ENCODE data around the gene VDAC1.
A peak's percentile ranks its signal among the peaks of the same experiment; 100 is the strongest.

VDAC1 gene

GRCh38 chr5:133932441-133933168 is 72.2 kb downstream of the VDAC1 start:
- Histone ChIP-seq H3K9me2 (replicated peaks; ENCODE audit: control insufficient read depth, low read length) (no peaks in the 10 kb centered on the region), H3K27me3 (ENCODE audit: control insufficient read depth, low read length) (no peaks in the 10 kb centered on the region), H3K79me2 (ENCODE audit: control insufficient read depth, low read length) (no peaks in the 10 kb centered on the region), H3K9me3 (ENCODE audit: control insufficient read depth, insufficient read depth, low read length) (peaks cover 7% of the 10 kb centered on the region; the same call in 1 of the 2 replicates), H3K27ac (ENCODE audit: low read depth, low read length) (peak overlapping the region; percentile 97), H3K4me3 (ENCODE audit: low read length) (peak overlapping the region; percentile 66), H3K4me2 (ENCODE audit: low read length) (peak overlapping the region; percentile 87), H3K4me1 (ENCODE audit: control insufficient read depth, low read length) (peaks cover 96% of the 10 kb centered on the region), H3K36me3 (ENCODE audit: control insufficient read depth, low read length) (0 out of 2 replicates have a peak, but pooled peaks cover 3% of the 10 kb centered on the region), H3F3A (ENCODE audit: control insufficient read depth, insufficient read depth) (peaks cover 45% of the 10 kb centered on the region), H4K20me1 (ENCODE audit: control insufficient read depth, insufficient read depth, low read depth, low read length) (no peaks in the 10 kb centered on the region)
- TF ChIP-seq CTCF (IDR thresholded peaks at IDR 0.05; ENCODE audit: low read depth, low read length, poor library complexity, severe bottlenecking): no peak
- TF ChIP-seq EZH2phosphoT487 (IDR thresholded peaks at IDR 0.05; ENCODE audit: borderline replicate concordance, low read length): no peak

GRCh38 chr5:133931546-133931945 is 73.2 kb downstream of the VDAC1 start:
- peaks cover 34% of the 10 kb centered on the region for H3F3A ChIP-seq (ENCODE audit: control insufficient read depth, insufficient read depth)
- no peak overlapping the region for H3K4me3 ChIP-seq (ENCODE audit: low read length)
- H3K27me3 ChIP-seq (ENCODE audit: control insufficient read depth, low read length): no peaks in the 10 kb centered on the region
- 0 out of 2 replicates have a peak, but pooled peaks cover 3% of the 10 kb centered on the region for H3K36me3 ChIP-seq (ENCODE audit: control insufficient read depth, low read length)
- no peak overlapping the region for H3K27ac ChIP-seq (ENCODE audit: low read depth, low read length)
- H3K79me2 ChIP-seq (ENCODE audit: control insufficient read depth, low read length): no peaks in the 10 kb centered on the region
- H4K20me1 ChIP-seq (ENCODE audit: control insufficient read depth, insufficient read depth, low read depth, low read length): no peaks in the 10 kb centered on the region
- no peaks in the 10 kb centered on the region for H3K9me2 ChIP-seq (replicated peaks; ENCODE audit: control insufficient read depth, low read length)
- no peak overlapping the region; the same call in 1 of the 2 replicates for H3K4me2 ChIP-seq (ENCODE audit: low read length)
- peaks cover 86% of the 10 kb centered on the region for H3K4me1 ChIP-seq (ENCODE audit: control insufficient read depth, low read length)
- peaks cover 7% of the 10 kb centered on the region; the same call in 1 of the 2 replicates for H3K9me3 ChIP-seq (ENCODE audit: control insufficient read depth, insufficient read depth, low read length)
- TF ChIP-seq EZH2phosphoT487 (IDR thresholded peaks at IDR 0.05; ENCODE audit: borderline replicate concordance, low read length) (no peak), CTCF (IDR thresholded peaks at IDR 0.05; ENCODE audit: low read depth, low read length, poor library complexity, severe bottlenecking) (no peak)

- 0 out of 2 replicates have a peak overlapping the region, but pooled peaks have one; percentile 14 for H3K27ac ChIP-seq (ENCODE audit: low read depth, low read length)
- H3F3A ChIP-seq (ENCODE audit: control insufficient read depth, insufficient read depth): peaks cover 26% of the 10 kb centered on the region
- H4K20me1 ChIP-seq (ENCODE audit: control insufficient read depth, insufficient read depth, low read depth, low read length): no peaks in the 10 kb centered on the region
- H3K4me3 ChIP-seq (ENCODE audit: low read length): no peak overlapping the region
- H3K4me1 ChIP-seq (ENCODE audit: control insufficient read depth, low read length): peaks cover 78% of the 10 kb centered on the region
- no peaks in the 10 kb centered on the region for H3K79me2 ChIP-seq (ENCODE audit: control insufficient read depth, low read length)
- no peaks in the 10 kb centered on the region for H3K9me2 ChIP-seq (replicated peaks; ENCODE audit: control insufficient read depth, low read length)
- 0 out of 2 replicates have a peak, but pooled peaks cover 1% of the 10 kb centered on the region for H3K36me3 ChIP-seq (ENCODE audit: control insufficient read depth, low read length)
- TF ChIP-seq EZH2phosphoT487 (IDR thresholded peaks at IDR 0.05; ENCODE audit: borderline replicate concordance, low read length) (no peak), CTCF (IDR thresholded peaks at IDR 0.05; ENCODE audit: low read depth, low read length, poor library complexity, severe bottlenecking) (no peak)
- no peaks in the 10 kb centered on the region for H3K27me3 ChIP-seq (ENCODE audit: control insufficient read depth, low read length)
- peaks cover 2% of the 10 kb centered on the region; the same call in 1 of the 2 replicates for H3K9me3 ChIP-seq (ENCODE audit: control insufficient read depth, insufficient read depth, low read length)
- H3K4me2 ChIP-seq (ENCODE audit: low read length): peak overlapping the region; percentile 63
Measured at GRCh38 chr5:133930813-133931090, 74.0 kb downstream of the VDAC1 start.
